SW480 (cell line): ENCODE data around the gene ITPK1.
"Not testable (repeated sequence)": the region's sequence is repeated elsewhere in the genome, so short reads cannot be mapped to it uniquely, and the experiment has no call there.

Experiments used
- DNase-seq: peaks from one replicate; pipeline ENCODE4 v3.0.0-alpha.2; 2016; ENCODE audit warnings: low spot score

The ITPK1 gene

DNA sequence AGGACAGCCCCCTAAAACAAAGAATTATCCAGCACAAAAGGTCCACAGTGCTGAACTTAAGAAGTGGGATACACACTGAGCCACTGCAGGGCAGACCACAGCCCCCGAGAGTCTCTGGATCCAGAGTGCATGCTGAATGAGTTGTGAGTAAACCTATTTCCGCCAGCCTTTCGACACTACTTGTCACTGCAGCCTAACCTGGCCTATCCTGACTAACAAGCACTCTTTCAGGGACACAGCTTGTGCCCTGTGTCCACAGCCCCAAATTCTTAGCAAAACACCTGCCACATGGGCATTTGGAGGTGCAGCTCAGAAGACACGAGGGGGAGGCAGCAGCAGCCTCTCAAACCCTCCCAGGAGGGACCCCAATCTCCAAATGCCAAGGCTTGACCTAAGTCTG lies 31.3 kb downstream of the ITPK1 start:
- DNase-seq, result no peak

DNA sequence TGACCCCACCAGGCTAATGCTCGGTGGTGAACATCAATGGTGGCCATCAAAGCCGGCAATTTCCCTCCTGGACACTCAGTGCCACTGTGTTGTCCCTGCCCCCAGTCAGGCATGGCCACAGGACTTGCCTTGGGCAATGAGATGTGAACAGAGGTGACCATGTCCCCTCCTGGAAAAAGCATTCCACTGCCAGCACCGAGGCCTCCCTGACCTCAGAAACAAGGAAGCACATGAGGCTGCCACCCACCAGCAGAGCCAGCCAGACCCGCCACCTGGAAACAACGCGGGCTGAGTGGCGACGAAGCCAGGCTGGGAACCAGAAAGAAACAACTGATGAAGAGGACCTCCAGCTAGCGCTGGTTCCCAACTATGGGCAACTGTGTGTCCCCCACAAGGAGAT lies 31.8 kb downstream of the ITPK1 start:
- DNase-seq, result no peak

DNA sequence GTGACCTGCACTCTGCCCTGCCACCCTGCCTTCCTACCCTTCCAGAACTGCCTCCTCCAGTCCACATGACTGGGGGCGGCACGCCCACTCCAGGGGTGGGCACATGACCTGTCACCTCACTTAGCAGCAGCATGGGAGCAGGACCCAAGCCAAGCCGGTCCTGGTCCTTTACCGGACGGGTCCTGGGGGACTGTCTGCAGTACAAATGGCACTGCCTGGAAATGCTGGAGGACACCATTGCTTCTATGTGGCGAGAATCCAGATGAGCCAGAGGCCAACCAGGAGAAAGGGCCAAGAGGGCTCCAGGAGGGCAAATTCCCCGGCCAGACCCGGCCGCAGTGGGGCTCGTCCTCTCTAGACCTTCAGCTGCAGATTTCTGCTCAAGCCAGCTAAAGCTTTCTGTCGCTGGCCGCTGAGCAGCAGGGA lies 33.1 kb downstream of the ITPK1 start:
- DNase-seq, result no peak

DNA sequence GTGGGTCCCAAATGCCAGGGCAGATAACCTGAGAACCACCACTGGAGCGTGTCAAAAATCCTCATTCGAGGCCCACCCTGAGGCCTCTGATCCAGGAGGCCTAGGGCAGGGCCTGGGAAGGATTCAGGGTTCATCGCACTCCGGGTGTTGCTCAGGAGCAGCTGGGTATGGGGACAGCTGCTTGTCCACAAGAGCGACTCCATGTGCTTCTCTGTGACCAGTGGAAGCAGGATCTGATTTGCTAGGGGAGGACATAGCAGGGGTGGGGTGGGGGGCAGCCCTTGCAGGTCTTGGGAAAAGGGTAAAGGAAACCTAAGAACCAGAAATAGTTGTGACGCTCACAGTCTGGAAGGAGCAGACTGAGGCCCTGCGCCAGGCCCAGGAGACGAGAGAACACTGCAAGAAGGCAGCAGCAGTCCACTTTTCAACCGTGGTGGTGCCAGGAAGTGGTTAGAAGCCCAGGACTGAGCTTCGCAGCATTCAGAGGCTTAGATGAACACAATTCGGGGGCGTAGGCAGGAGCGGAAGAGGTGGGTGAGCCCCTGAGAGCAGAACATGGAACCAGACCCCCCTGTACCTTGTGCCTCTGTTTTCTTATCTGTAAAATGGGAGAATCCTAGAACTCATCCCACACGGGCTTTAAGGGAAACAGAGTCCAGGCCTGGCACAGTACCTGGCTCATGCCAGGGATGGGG lies 33.7 kb downstream of the ITPK1 start:
- no peak for DNase-seq

DNA sequence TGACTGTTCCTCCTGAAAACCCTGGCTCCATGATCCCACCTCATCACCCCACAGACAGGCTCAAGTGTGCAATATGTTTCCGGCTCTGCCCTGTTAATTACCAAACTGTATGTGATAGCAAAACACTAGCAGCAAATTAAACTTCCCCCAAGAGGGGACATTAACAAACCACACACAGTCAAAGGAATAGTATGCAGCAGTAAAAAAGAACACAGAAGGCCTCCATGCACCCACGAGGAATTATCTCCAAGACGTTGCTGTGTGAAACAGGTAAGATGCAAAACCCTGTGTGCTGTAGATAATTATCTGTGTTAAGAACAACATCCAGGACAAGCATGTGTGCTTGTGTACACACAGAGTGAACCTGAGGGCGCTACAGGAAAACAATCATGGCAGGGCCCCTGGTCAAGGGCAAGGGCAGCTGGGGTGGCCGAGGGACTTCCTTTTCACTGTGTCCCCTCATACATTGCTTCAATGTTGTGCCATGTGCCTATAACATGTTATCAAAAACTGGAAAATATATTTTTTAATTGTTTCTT lies 35.8 kb downstream of the ITPK1 start:
- DNase-seq, result no peak

DNA sequence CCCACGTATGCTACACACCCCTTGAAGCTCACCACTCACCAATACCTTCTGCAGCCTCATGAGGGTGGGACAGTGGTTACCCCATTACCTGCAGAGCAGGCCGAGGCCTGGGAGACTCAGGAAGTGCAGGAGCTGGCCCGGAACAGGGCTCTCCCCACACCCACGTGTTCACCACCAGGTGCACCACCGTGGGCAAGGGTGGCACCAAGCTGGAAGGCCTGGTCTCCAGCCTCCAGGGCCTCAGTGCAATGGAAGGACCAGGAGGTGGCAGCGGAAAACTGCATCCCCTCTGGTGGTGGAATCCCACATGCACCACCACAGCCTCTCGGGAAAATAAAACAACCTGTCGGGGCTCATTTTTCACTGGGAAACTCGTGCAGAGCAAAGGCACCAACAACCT lies 36.4 kb downstream of the ITPK1 start:
- DNase-seq, result no peak

DNA sequence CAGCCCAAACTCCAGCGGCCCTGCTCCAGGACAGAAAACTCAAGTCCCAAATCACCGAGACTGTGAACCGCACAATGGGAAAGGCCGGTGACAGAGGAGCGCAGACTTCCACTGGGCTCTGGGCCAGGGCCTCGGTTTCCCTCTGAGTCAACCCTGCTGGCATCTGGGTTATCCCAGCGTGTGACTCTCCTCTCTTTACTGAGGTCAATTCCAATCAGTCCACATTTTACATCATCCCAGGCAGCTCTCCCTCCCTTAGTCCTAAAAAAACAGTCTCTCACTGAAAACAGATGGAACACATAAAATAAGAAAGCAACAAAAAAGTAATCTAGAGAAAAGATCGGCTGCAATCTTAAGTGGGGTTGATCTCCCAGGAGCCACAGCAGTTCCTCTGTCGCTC lies 36.9 kb downstream of the ITPK1 start:
- no peak for DNase-seq

DNA sequence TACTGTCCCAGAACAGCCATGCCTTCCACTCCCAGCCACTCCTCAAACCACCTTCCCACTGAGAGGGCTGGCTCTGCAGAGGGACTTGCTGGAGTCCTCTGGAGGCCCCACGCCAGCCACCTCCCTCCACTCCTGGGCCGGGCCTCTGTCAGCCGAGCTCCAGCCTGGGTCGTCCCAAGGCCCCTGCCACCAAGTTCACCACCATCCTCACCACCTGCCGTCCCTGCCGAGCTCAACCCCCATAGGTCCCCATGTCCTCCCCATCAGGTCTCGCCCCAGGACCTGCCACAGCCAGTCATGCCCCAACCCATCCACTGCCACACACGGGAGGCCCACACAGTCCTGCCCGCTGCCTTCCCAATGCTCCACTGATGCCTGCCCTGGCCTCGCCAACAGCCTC lies 39.0 kb downstream of the ITPK1 start:
- no peak for DNase-seq

DNA sequence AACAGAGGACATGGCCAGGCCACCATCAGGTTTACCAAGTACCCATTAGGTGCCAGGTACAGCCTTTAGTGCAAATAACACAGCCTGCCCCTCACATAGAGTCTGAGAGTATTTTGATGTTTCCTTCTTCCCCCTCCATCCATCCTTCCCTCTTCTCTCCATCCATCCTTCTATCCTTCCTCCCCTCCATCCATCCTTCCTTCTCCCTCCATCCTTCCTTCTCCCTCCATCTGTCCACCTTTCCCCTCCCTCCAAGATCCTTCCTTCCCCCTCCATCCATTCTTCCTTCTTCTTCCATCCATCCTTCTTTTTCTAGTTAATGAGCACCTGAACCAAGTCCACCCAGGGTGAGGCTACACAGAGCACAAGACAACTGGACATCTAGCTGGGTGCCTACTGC lies 39.8 kb downstream of the ITPK1 start:
- DNase-seq, result no peak

DNA sequence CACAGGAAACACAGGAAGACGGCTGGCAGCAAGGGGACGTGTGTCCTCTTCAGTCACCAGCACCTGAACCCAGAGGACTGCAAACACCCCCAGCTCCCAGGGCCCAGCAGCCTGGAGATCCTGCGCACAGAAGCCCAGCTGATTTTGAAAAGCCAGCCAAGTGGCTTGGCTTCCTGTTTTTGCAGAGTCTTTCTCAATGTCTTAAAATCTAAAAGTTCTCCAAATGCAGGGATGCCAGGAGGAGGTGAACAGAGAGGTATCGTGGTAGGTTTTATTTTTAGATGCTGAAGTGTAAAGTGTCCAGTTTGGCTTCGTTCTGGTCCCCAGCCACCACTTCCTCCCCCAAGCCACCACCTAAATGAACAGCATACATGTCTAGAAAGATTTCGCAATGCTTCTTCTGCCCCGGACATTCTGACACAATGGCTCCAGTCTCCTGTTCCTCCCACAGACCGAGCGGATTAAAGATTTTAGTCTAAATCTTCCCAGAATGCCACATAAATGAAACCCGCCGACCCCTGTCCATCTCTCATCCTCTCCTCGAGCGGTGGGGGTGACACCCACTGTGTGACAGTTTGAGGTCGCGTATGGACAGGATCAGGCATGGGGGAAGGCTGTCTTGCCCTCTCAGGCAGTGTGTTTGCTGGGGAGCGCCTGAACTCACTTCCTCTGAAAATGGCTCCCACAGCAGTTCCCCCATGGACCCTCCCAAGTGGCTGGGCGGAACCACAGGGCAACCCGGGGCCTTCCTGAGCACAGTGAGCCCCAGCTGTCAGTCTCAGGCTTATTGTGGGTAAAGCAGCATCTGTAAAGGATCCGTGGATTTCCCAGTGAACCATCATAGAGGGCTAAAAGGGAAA lies 41.6 kb downstream of the ITPK1 start:
- no peak for DNase-seq

DNA sequence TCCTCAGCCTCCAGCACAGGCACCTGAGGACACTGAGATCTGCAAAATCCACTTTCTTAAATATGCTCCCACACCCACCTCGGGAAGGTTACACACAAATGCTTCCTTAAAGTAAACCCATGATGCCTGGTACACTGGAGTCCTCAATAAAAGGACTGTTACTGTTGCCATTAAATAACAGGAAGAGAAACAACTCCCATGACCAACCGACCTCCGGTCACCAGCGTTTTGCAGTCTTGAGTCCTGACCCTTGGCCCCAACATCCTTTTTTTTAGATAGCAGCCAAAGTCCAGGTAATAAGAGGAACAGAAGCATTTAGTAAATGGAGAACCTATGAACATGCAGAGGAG lies 42.4 kb downstream of the ITPK1 start:
- no peak for DNase-seq

DNA sequence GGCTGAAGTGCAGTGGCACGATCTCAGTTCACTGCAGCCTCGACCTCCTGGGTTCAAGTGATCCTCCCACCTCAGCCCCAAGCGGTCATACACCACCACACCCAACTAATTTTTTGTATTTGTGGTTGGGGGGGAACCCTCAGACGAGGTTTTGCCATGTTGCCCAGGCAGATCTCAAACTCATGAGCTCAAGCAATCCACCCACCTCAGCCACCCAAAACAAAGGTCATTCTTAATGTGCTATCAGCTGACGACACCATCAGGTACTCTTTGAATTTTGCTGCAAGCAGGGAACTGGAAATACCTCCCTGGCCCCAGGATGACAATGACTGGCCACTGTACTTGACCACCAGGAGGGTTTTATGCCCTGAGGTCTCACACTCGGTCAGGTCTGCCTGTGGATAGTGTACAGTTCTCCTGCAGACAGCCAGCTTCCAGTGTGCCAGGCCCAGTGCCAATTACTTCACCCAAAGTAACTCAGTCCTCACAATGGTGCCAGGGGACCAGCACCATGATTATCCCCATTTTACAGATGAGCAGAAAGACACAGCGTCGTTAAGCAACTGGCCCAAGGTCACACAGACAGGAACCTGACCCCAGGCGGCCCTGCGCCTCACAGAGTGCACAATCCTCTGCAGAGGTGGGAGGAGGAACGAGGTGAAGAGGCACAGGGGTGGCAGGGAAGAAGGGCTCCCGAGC lies 42.9 kb downstream of the ITPK1 start:
- no peak for DNase-seq

DNA sequence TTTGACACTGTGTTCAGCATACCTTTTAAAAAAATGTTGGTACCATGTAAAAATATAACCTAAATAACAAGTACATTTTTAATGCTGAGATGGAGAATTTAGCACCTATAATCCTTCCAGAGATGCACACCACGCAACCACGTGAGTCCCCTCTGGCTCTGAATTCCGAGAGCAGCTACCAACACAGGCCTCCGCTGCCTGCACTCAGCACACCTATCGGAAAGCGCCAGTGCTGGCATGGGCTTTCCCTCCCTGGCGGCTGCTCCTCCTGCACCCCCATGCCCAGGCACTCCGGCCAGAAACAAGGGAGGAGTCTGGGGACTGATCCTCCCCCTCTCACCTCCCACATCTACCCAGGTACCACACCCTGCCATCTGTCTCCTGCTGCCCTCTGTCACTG lies 47.0 kb downstream of the ITPK1 start:
- no peak for DNase-seq

DNA sequence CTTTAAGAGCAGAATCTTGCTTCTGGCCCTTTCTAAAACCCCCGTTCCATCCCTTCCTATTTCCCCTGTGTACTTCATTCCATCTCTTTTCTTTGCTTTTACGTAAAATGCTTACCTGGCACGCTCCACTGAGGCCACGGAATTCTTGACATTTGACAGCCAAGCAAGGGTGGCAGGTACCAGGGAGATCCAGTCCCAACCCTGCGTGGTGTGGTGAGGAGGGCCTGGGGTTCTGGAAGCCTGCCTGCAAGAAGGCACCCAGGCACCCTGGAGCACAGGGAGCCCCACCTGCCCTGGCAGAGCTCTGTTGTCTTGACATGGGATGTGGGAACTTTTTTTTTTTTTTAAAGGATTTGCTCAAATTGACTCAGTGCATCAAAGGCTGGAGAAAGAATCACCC lies 48.6 kb downstream of the ITPK1 start:
- DNase-seq, result no peak

DNA sequence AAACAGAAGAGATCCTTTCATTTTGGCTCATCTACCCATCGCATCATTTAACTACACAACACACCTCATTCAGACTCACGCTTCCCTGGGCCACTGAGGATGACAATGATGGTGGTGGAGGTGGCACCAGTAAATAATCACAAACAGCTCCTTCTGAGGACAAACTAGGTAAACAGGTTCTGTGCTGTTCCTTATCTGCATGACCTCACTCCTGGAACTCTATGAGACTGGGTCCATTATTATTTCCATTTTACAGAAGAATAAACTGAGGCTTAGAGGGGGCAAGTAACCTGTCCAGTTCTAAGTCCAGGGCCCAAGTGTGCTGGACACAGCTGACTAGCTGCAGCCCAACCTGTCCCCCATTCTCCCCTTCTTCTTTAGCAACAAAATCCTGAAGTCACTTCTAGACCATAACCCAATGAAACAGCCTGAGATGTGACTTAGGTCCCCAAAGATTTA lies 50.4 kb downstream of the ITPK1 start:
- DNase-seq, result no peak

DNA sequence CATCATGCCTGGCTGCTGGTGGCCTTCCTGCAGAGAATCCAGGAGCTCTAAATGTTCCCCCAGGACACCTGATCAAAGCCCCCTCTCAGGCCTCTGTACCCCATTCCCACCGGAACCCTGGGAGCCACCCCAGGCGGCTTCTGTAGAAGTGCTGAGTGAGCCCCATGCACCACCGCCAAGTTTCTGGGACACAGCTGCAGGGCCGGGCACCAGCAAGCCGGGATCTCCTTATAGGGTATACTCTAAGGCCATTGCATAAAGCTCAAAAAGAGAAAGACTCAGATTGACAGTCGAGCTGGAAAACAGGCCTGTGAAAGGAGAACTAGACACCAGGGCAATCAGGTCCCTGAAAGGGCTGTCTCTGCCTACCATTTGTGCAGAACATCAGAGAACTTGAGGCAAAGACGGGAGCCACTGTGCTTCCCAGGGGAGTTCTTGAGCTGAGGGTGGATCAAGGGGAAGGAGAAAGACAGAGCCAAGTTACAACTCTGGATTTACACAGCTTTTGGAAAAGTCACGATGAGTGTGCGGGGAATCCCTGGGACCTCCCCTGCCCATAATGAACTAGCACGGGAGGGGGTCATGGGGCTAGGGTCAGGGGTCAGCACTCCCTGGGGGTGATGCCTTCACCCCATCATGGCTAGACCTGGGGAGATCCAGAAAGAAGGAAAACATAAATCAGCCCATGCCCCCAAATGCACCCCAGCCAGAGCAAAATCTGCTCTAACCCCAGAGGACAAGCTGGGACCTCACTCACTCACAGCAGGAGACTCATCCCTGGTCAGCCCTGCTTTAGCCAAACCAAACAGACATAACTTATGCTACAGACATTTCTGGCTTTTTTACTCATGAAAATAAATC lies 51.1 kb downstream of the ITPK1 start:
- no peak for DNase-seq

DNA sequence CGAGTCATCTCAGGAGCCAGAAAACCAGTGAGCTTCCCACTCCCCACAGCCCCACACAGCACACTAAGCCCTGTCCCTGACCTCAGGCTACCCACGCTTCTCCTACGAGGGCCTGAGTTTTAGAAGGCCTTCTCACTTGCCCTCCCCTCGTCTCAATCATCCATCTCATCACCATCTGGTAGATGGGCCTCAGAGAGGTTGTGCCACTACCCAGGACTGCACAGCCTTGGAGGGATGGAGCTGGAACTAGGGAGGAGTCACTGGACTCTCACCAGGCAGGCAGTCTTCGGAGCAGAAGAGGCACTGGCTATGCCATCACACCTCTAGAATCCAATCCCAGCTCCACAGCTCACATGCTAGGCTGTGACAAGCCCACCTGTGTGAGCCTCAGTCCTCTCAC lies 52.3 kb downstream of the ITPK1 start:
- no peak for DNase-seq

DNA sequence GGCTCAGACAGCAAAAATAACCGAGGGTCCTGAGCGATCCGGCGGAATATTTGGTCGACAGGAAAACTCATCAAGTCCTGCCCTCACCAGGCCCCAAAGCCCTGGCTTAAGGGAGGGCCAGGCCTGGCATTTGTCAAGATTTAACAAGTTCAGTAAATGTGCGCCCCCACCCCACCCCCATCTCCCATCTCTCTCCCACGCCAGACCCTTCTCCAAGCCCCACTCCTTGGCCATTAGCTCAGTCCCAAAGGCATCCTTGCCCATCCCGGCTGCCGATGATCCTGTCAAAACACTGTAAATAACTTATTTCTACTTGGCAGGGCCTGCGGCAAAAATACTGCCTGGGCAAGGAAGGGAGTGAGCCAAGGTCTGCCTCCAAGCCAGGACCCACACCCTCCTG lies 52.8 kb downstream of the ITPK1 start:
- DNase-seq, result no peak

DNA sequence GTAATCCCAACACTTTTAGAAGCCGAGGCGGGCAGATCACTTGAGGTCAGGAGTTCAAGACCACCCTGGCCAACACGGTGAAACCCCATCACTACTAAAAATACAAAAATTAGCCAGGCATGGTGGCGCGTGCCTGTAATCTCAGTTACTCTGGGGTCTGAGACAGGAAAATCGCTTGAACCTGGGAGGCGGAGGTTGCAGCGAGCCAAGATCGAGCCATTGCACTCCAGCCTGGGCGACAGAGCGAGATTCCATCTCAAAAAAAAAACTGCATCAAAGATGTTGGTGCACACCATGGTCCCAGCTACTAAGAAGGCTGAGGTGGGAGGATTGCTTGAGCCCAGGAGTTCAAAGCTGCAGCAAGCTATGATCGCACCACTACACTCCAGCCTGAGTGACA lies 53.7 kb downstream of the ITPK1 start:
- DNase-seq, result not testable (repeated sequence)

DNA sequence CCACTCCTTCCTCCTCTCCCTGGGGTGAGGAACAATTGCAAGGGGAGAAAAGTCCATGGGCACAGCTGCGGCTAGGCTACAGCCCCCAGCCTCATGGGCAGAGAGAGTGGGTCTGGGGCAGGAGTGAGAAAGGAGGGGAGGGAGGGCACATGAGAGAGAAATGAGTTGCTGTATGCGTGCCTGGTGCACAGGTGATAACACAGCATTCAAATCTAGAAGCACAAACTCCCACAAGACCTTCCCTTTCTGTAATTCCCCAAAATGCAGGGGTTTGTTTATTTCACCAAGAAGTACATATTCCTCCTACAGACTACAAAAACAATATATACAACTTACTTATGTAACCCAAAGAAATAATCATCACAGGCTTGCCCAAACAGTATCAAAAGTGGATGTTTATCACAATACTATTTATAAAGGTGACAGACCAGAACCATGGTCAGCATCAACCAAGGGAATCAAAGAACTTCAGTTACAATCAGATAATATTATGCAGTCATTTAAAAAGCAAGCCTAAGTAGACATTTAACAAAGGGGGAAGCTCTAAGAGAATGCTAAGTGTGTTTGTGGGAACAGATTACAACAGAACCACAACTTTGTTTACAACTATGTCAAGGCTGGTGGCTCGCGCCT lies 54.2 kb downstream of the ITPK1 start:
- DNase-seq, result no peak

DNA sequence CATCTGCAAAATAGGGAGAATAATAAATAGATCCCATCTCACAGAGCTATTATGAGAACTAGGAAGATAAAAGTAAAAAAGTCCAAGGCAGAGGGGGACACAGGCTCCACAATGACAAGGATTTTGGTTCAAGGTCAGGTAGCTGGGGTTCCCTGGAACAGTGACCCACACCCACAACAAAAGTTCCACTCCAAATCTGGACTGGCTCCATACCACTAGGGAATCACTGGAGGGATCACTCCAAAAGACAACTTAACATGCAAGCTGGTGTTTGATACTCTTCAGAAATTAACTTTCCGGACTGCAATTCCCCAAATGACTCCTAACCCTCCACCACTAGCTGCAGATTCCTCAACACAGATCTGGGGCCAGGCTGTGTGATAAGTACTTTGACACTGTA lies 54.9 kb downstream of the ITPK1 start:
- no peak for DNase-seq
